GM12878 (cell line): Measurements from ENCODE around the gene IRGQ. TPM values are rescaled to one million over a fixed set of nuclear protein-coding genes. Genes with fewer than 3 reads are reported as not detected.

ENCODE experiments used
- ATAC-seq: fragments of 200-7000 bp; cut with Tn5 transposase; 3 replicates; pipeline ENCODE4 v1.9.1; 2020; ENCODE audit warnings: mild to moderate bottlenecking, moderate library complexity
- BruUV-seq: library from RNA; stranded (reverse); fragments of 400-500 nt; replicated peaks from 2 replicates; lab custom pipeline; 2021; lab: Mats Ljungman, UMichigan
- CTCF ChIA-PET: fragments of 300-600 bp; sonication (Branson Sonifier 250); formaldehyde crosslinking; extraction: SDS; loops from one replicate; lab custom pipeline; 2021; ENCODE audit warnings: inconsistent platforms; lab: Yijun Ruan, JAX
- POLR2A ChIA-PET: fragments of 350-600 bp; formaldehyde crosslinking; extraction: SDS; loops from one replicate; lab custom pipeline; 2021; ENCODE audit warnings: inconsistent platforms; lab: Charles Lee
- RAD21 ChIA-PET: fragments of 300-600 bp; sonication (Branson Sonifier 250); formaldehyde crosslinking; loops from one replicate; lab custom pipeline; 2023; ENCODE audit warnings: antibody characterized with exemption; ENCODE audit not compliant: unreplicated experiment; lab: Charles Lee
- SMC1A ChIA-PET: fragments of 300-600 bp; sonication (Branson Sonifier 250); formaldehyde crosslinking; loops from one replicate; lab custom pipeline; 2023; ENCODE audit not compliant: unreplicated experiment, uncharacterized antibody; lab: Charles Lee
- DNase-seq: peaks from one replicate; pipeline ENCODE4 v3.0.0-alpha.2; 2011; ENCODE audit warnings: low read depth, low spot score
- FAIRE-seq: peaks from 3 replicates; lab custom pipeline; 2011; peaks lifted over from hg19 to GRCh38; lab: Jason Lieb, UNC
- H2AFZ ChIP-seq: 2 replicates; pipeline ENCODE4 v1.6.0; 2011; ENCODE audit warnings: low read depth, low read length, control low read depth; ENCODE audit not compliant: control insufficient read depth
- H3K27ac ChIP-seq: 2 replicates; pipeline ENCODE4 v1.5.1; 2011; ENCODE audit warnings: control low read depth; ENCODE audit not compliant: control insufficient read depth, insufficient read depth
- H3K27me3 ChIP-seq, 2 experiments: replicated peaks in 1 of 2; 2 replicates each; pipeline versions ENCODE4 v1.6.0 to v1.6.1; 2011; ENCODE audit warnings: low read length in 1 of 2; ENCODE audit not compliant: control insufficient read depth in 2 of 2, insufficient read depth in 2 of 2
- H3K36me3 ChIP-seq, 2 experiments: 2 replicates each; pipeline ENCODE4 v1.5.1; 2011; ENCODE audit warnings: low read length in 1 of 2; ENCODE audit not compliant: control insufficient read depth in 2 of 2, insufficient read depth in 2 of 2
- H3K4me1 ChIP-seq: 2 replicates; pipeline ENCODE4 v1.6.1; 2011; ENCODE audit warnings: mild to moderate bottlenecking, low read length, moderate library complexity, mixed read lengths; ENCODE audit not compliant: control insufficient read depth, insufficient read depth
- H3K4me2 ChIP-seq: 2 replicates; pipeline ENCODE4 v1.6.0; 2011; ENCODE audit warnings: control low read depth; ENCODE audit not compliant: control insufficient read depth, insufficient read depth
- H3K4me3 ChIP-seq: fragments of 200-600 bp; sonication (generic); 2 replicates; pipeline ENCODE4 v1.5.1; 2016
- H3K79me2 ChIP-seq: 2 replicates; pipeline ENCODE4 v1.6.0; 2011; ENCODE audit warnings: low read length; ENCODE audit not compliant: control insufficient read depth, insufficient read depth
- H3K9ac ChIP-seq: 2 replicates; pipeline ENCODE4 v1.8.0; 2011; ENCODE audit warnings: low read length, control low read depth, mixed read lengths; ENCODE audit not compliant: control insufficient read depth, insufficient read depth
- H3K9me3 ChIP-seq: replicated peaks from 3 replicates; pipeline ENCODE4 v1.5.1; 2011; ENCODE audit warnings: mild to moderate bottlenecking, low read length; ENCODE audit not compliant: control insufficient read depth, insufficient read depth
- H4K20me1 ChIP-seq: 2 replicates; pipeline ENCODE4 v1.6.0; 2011; ENCODE audit not compliant: control insufficient read depth, insufficient read depth
- ELK1 ChIP-seq: IDR thresholded peaks from 2 replicates; pipeline ENCODE4 v1.6.1; 2012; ENCODE audit warnings: low read depth, low read length, improper control_type of control experiment
- MAX ChIP-seq: IDR thresholded peaks from 2 replicates; pipeline ENCODE4 v1.6.1; 2012; ENCODE audit warnings: low read depth, low read length, improper control_type of control experiment
- SIN3A ChIP-seq: IDR thresholded peaks from 2 replicates; pipeline ENCODE4 v1.6.1; 2012; ENCODE audit warnings: low read depth, low read length, improper control_type of control experiment
- SMAD5 ChIP-seq: IDR thresholded peaks from 2 replicates; pipeline ENCODE4 v1.6.1; 2016; ENCODE audit warnings: antibody characterized with exemption, low read depth
- SPI1 ChIP-seq: IDR thresholded peaks from 2 replicates; pipeline ENCODE4 v1.6.1; 2011; ENCODE audit warnings: low read depth, mild to moderate bottlenecking, low read length, moderate library complexity, borderline replicate concordance; ENCODE audit not compliant: insufficient read depth
- ZBED1 ChIP-seq: IDR thresholded peaks from 2 replicates; pipeline ENCODE4 v1.6.1; 2016; ENCODE audit warnings: borderline replicate concordance
- WGBS: methylation state at CpG from one replicate; pipeline ENCODE4 v1.1.6; 2016; ENCODE audit warnings: low lambda C conversion rate; ENCODE audit not compliant: insufficient replicate concordance, insufficient coverage; ENCODE audit errors: missing lambda C conversion rate; 5-methylcytosine and 5-hydroxymethylcytosine counted together
- in situ Hi-C: fragments of 300-500 bp; cut with MboI; formaldehyde crosslinking; loops from 9 replicates; pipeline ENCODE4 v1.14.3; 2018; ENCODE audit warnings: mixed read lengths
- intact Hi-C: fragments of 100-400 bp; cut with micrococcal nuclease; formaldehyde crosslinking; loops from one replicate; pipeline ENCODE4 v1.14.2; 2022; ENCODE audit not compliant: unreplicated experiment
- polyA plus RNA-seq, 11 experiments: library from polyadenylated mRNA; depleted of rRNA in 4 of 11; unstranded in 6 of 11; stranded (reverse) in 5 of 11; fragments of >200 nt; fragmentation: Nextera tagmentation in 4 of 11; fragmentation: Illumina TruSeq in 1 of 11; extraction: Ambion mirVana in 4 of 11; extraction: Trizol in 1 of 11; gene quantifications; 1 replicate in 1 of 11; 2 replicates in 10 of 11; pipeline versions ENCODE4 v1.2.1 to v1.2.3, GENCODE V29; 2011 to 2016; ENCODE audit warnings: inconsistent platforms in 2 of 11, missing spikeins in 2 of 11, low read depth in 1 of 11
- total RNA-seq, 4 experiments: library from RNA; depleted of rRNA in 3 of 4; stranded (reverse); fragments of >200 nt in 3 of 4; fragmentation: Illumina TruSeq in 1 of 4; extraction: Trizol in 1 of 4; gene quantifications; 2 replicates each; pipeline versions ENCODE4 v1.2.1 to v1.2.3, GENCODE V29; 2013 to 2021
- TF ChIP-seq, protein P1 (sequence below): IDR thresholded peaks from 2 replicates; pipeline ENCODE4 v1.6.1; 2011; ENCODE audit warnings: low read depth, mild to moderate bottlenecking, low read length, moderate library complexity, borderline replicate concordance; ENCODE audit errors: extremely low read depth

The IRGQ gene
- total and polyA plus RNA-seq, 10 of the 15 experiments (the other 5 are each of a cell fraction or from before 2014, with no cell fraction given) = 3.3 to 20.8 (median 9.0) TPM

DNA sequence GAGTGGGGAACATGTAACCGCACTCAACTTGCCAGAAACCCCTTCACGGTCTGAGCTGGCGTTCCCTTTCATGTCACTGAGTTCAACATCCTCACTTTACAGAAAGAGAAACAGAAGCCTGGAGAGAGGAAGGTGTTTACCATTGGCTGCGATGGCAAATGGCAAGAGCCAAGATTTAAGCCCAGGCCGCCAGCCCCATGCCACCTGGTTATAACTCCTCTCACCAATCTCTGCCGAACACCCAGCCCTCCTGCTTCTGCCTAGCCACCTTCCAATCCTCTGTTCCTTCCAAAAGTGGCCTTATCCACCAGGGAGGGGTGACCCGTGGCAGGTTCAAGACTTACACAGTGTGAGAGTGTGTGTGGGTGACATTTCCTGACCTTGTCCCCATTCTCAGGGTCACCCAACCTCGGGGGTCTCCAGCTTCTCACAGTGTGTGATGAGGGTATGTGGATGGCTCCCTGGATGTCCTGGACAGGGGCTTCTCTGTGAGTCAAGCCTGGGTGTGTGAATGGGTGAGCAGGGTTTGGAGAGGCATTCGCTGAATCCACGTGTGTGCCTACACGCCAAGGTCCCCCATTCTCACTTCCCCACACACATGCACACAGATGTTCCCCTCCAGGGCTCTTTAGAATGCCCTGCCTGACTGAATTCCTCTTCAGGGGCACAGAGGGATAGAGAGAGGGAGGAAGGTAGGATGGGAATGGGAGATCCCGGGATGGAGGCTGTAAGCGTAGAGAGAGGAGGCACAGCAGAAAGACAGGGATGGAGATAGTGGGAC lies 42.5 kb upstream of the IRGQ start:
- RAD21 ChIA-PET = no interaction called here
- ATAC-seq = no peak
- intact Hi-C loops = no loop called here
- Histone ChIP-seq H3K9ac (no peak overlapping the region), H3K4me2 (no peak overlapping the region), H3K9me3 (no peaks in the 10 kb centered on the region)
- TF ChIP-seq SPI1 (peak; percentile 66), ELK1 (no peak), SIN3A (no peak), MAX (no peak), ZBED1 (no peak), SMAD5 (no peak)
- TF ChIP-seq, protein P1, sequence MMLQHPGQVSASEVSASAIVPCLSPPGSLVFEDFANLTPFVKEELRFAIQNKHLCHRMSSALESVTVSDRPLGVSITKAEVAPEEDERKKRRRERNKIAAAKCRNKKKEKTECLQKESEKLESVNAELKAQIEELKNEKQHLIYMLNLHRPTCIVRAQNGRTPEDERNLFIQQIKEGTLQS = no peak
- TF ChIP-seq, all 136 proteins: peak for 1
- FAIRE-seq (no peak), DNase-seq (no peak)
- Histone ChIP-seq H3K27me3 (peaks cover 10 to 19% of the 10 kb centered on the region in 2 experiments), H3K27ac (no peak overlapping the region), H4K20me1 (no peaks in the 10 kb centered on the region), H3K4me1 (peaks cover 5% of the 10 kb centered on the region), H3K79me2 (no peaks in the 10 kb centered on the region), H3K36me3 (no peaks in the 10 kb centered on the region), H3K4me3 (no peak overlapping the region), H2AFZ (no peak overlapping the region)
- CTCF ChIA-PET = no interaction called here
- BruUV-seq = no TSS peak
- SMC1A ChIA-PET = no interaction called here
- in situ Hi-C loops = no loop called here
- WGBS = 38% methylated on average over 13 of the region's 13 CpGs
- POLR2A ChIA-PET = no interaction called here
